Suppressor macrophage treated with lipopolysaccharide for 1 hour (primary cell): ENCODE measurements around the gene OSBPL5.

Experiments
- DNase-seq, 3 donors: peaks; one replicate each; pipeline ENCODE4 v3.0.0-alpha.2; 2020 to 2022

Gene OSBPL5

DNA sequence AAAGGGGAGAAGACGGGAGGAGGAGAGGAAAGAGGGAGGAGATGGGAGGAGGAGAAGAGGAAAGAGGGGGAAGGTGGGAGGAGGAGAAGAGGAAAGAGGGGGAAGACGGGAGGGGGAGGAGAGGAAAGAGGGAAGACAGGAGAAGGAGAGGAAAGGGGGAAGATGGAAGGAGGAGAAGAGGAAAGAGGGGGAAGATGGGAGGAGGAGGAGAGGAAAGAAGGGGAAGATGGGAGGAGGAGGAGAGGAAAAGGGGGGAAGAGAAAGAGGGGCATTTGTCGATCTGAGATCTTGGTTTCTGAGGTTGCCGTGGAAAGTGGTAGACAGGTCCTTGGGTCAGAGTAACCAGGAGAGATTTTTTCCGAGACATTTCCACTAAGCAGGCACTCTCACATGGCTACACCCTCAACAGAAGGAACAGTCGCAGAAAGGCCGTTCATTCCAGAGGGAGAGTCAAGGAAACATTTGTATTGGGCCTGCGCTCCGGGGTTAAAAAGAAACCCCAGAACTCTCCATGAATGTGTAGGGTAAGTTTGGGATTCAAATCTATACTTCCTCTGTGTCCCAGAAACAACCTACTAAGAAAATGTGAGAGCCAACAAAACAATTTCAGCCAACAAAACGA, 68.1 kb downstream of the OSBPL5 start:
- DNase-seq = no peak

DNA sequence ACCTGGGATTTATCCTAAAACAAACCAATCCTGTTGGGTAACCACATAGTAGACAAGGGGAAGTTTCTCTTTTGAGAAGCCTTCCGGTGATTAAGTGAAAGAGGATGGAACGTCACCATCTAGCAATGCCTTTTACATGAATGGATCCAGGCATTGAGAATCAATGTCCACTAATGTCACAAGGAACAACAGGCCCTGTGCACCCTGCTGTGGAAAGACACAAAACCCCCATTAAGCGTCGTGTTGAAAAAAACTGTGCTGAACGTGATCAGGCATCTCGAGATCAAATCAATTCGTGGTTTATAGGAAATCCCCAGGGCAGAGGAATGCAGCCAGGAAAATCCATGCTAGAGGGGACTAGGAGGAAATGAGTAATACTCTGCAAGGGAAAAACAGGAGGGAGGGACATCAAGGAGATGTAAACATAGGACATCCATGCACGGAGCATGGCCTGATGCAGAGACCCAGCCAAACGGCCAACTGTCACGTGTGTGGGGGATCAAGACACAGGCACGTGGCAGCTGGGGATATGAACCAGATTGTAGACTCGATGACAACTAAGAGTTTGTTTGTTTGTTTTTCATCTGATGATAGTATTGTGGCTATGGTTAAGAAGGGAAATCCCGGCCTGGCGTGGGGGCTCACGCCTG, 69.3 kb downstream of the OSBPL5 start:
- DNase-seq = peak; percentile 8 to 44 (median 33)

DNA sequence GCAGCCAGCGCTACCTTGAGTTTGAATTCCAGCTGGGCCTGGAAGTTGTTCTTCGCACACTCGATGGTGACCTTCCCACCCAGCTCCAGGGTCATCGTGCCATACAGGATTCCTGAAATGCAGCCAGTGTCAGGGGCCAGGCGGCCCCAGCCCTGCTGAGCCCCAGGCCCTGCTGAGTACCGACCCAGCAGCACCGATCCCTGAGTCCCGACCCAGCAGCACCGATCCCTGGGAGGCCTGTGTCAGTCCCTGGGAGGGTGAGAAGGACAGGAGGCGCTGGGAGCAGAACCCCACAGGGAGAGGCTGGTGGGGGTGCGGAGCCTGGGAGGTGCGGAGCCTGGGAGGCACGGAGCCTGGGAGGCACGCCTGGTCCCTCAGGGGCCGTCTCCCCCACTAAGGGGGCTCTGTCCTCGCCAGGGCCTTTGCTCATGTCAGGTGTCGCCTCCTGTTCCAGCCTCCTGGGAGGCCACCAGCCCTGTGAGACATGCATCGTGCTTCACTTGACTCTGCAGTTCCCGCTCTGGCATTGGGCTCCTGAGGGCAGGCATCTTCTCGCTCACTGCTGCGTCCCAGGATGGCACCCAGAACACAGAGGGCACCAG, 70.8 kb downstream of the OSBPL5 start:
- no peak for DNase-seq

DNA sequence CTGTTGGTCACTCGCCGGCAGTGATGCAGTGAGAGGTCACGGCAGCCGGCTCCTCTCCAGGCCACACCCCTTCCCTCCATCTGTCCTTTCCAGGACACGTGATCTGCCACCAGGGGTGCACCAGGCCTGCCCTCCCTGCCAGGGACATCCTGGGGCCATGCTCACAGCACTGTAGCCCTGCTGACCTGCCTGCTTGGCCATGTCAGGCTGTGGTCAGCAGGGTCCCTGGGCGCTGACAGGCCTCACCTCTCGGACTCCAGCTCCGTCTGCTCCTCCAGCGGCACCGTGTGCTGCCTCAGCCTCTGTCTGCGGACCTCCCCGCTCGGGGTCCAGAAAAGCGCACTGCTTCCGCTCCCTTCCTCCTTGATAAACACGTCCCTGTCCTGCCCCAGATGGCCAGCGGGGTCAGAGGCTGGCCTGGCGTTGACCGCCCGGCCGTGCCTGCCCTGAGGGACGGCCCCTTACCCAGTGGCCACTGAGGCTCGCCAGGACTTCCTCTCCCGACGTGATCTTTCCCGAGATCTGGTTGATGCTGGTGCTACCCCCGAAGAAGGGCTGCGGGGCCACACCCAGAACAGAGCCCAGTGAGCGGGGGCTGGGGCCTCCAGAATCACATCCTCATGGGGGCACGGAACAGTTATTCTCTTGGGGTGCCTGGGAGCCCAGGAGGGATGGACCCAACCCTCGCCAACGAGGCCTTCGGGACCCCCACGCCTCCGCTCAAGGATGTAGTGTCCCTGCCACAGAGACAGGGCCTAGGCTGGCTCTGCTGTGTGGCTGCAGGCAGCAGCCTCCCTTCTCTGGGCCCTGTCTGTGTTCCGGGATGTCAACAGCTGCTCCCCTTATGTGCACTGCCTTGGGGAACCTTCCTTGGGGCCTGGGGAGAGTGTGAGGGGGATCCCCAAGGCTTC, 71.6 kb downstream of the OSBPL5 start:
- no peak for DNase-seq

DNA sequence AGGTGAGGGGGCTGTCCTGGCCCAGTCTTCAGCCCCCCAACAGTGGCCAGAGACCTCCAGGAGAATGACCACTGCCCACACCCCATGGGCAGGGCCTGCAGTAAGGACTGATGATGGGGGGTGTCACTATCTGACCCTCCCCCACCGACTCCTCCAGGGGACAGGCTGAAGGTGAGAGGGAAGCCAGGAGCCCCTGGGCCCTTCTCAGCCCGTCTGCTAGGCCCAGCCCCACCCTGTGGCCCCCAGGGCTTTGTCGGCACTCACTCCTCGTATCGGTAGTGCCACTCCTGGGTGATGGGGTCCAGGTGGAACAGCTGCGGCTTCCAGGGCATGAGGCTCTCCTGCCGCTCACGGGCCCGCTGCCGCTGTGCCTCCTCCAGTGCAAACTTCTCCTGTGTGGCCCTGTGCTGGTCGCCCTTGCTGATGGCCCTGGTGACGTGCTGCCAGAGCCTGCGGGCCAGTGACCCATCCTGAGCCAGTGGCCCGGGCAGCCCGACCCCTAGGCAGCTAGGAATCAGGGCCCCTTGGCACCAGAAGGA, 72.4 kb downstream of the OSBPL5 start:
- no peak for DNase-seq

DNA sequence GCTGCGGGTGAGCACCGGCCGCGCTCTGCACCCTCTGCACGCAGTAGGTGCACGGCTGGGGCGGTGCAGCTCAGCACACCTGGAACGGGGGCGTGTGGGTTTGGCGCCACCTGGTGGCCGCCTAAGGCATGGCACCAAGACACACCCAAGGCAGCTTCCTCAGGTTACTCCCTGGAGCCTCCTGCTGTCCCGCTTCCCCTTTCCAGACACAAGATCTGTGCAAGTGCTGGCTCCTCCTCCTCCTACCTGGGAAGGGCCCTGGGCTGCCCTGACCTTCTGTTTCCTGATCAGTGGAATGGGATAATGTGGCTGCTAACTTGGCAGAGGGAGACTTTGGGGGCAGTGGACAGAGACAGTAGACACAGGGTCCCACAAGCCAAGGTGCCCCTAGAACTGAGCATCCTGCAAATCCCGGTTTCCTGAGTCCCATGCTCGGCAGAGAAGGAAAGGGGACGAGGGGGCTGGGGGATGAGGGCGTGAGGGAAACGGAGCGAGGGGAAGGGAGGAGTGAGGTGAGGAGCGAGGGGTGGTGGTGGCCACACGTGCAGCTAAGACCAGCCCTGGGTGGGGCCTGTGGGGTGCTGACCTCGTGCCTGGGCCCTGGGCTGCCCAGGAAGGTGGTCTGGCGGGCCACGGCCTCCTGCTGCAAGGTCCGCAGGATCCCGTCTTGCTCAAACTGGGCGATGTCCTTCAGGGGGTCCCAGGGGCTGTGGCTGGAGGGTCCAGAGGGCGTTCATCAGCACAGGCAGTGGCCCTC, 73.1 kb downstream of the OSBPL5 start:
- DNase-seq = peak; percentile 66 to 75 (median 68)

DNA sequence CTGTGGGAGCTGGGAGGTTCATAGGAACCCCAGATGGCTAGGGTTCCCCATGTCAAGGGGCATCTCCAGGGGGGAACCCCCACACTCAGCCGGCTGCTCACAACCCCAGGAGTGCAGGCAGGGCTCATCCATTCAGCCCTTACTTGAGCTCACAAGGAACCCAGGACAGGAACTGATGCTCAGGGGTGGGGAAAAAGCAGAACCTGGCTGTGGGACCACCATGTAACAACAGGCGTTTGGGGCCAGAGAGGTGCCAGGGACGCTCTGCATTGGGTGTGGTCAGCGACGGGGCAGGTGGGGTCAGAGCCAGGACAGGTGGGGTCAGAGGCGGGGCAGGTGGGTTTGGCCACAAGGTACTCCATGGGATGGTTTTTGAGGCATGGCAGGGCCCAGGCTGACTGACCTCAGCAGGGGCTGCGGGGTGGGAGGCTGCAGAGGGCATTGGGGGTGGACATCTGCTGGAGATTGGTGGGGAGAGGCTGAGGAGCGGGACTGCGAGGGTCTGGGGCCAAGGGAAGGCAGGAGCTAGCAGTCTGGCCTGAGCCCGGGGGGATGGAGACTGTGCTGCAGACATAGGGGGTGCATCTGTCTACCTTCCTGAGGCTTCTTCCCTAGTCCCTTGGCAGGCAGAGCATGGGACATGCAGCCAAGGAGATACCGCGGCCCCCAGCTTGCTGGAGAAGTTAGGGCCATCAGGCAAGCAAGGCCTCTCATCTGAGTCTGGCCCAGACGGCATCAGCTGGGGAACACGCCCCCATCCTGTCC, 73.8 kb downstream of the OSBPL5 start:
- DNase-seq = no peak

DNA sequence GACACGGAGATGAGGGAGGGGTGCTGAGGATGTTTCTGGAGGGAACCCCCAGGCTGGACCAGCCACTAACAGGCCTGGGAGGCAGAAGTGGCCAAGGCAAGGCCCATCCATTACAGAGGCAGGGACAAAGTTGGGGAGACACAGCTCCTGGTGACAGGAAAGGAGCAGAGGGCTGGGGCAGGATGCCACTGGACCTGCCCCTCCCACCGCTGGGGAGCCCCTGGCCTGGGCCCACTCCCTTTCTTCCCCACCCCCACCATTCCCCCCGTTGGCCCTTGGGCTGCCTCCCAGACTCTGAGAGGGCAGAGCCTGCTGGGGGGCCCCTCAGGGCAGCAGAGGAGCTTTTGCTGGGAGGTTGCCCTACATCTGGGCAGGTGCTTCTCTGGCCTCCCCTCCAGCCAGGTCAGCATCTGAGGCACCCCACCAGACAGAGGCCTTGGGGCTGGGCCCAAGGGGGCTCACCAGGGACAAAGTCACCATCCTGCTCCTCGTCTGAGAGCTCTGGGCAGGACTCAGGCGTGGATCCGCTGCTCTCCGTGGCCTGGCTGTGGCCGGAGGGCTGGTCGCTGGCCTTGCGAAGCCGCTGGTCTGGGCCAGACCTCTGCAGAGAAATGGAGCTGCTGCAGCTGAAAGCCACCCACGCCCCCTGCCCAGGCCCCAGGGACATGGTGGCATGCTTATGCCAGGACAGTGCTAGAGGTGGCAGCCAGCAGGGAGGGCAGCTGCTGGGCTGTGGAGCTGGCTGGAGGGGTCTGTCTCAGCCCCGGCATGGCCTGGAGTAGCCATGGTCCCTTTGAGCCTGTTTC, 74.8 kb downstream of the OSBPL5 start:
- DNase-seq = no peak

DNA sequence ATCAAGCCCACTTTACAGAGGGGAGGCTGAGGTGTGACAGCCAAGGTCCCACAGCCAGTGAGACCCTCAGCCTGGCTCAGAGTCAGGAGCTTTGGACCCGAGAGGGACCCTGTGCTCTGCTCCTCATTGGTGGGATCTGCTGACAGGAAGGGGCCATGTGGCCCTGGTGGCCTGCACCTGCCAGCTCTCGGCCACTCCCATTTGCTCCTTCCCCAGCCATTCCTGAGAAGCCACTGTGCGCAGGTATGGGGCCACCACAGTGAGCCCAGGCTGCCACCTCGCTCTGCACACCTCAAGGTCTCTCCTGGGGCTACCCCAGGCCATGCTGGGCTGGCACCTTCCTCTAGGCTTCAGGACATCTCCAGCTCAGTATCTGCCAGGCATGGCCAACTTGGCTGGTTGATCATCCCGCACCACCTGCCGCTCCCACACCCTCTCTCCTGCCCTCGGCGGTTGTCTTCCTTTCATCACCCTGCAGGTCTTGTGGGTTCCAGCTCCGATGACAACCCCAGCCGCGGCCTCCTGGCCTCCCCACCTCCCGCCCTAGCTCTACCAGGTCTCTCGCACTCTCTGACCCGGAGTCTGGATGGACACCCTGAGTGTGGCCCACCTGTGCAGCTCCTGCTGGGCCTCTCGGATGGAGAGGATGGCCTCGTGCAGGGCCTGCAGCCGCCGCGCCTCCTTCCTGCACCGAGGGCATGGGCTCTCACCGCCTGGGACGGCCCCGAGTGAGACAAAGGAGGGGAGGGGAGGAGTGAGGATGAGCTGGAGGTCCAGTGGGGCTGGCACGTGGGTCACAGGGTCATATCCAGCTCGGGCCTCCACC, 75.7 kb downstream of the OSBPL5 start:
- DNase-seq = no peak

DNA sequence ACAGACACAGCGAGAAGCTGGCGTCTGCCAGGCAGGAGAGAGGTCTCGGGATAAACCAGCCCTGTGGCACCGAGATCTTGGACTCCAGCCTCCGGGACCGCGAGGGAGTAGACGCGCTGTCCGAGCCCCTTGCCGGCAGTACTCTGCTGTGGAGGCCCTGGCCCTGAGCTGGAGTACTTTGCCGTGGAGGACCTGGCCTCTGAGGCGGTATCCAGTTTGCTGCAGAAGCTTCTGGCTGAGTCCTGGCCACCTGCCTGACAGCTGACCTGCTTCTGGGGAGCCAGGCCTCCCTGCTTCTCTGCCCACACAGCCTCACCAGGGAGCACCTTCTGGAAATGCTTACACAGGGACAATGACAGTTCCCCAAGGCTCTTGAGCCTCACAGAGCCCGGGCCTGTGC, 76.3 kb downstream of the OSBPL5 start:
- DNase-seq = no peak

DNA sequence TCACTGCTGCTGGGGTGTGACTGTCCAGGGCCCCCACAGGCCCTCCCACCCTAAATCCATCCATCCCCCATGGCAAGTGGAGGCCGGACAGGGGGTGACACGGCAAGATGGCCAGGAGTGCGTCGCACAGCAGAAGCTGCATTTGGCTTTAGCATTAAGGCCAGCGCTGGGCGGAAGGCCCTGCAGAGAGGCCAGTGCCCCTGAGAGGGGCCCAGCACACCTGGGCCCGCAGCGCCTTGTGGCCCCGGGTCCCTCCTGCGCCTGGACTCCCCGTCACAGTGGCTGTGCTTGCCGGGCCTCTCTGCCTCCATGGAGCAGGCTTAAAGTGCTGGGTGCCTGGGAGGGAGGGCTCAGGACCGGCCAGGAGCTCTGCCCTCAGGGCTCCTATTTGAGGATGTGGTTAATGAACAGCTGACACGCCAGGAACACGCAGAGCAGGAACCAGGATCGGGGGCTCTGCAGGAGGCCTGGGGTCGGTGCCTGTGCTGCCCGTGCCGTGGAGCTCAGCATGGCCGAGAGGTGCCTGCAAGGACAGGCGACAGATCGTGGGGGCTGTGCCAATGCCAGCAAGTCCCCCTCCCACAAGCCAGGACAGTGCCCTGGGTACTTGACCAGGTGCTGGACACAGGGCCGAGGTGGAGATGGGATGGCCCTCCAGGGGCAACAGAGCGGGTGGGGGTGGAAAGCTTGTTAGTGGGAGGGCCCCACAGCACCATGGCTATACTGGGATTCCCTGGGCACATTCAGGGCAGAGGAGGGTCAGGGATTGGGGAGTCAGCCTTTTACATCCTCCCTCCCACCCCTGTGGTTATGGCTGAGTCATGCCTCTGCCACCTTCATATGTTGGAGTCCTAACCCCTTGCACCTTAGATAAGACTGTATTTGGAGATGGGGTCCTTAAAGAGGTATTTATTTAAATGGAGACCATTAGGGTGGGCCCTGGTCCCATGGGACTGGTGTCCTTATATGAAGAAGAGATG, 77.0 kb downstream of the OSBPL5 start:
- DNase-seq = peak in 2 of 3 donors; percentile 10 to 20

DNA sequence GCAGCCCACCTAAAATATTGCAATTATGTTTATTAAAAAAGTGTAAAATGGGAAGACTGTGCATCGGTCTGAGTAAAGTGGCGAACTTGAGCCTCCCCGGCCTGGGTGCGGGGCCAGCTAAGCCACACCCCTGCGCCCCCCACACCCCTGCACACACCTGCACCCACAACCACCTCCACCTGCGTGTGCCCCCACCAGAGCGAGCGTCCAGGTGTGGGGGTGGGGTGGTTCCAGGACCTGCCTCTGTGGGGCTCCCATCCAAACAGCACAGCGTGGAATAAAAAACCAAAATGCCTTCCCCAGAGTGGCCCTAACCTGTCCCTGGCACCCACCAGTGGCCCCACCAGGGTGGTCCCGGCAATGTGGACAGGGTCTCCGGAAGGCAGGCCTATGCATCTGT, 77.7 kb downstream of the OSBPL5 start:
- DNase-seq = no peak

DNA sequence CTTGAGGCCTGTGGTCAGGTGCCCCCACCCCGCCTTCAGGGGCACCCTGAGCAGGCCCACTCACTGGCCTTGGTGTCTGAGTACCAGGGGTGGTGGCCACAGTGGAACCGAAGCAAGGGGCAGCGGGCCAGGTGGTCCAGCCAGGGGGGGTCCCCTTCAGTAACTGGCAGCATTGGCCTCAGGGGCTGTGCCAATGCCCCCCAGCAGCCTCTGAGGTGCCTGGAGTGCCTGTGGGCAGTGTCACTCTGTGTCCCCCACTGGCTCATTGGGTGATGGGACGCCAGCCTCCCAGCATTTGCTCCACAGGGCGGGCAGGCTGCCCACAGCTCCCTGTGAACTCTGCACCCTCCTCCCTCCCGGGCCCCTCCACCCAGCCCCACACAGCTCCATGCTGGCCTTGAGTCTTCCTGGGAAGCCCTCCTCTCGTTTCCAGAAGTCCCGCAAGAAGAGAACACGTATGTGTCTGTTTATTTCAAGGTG, 78.4 kb downstream of the OSBPL5 start:
- DNase-seq = no peak

DNA sequence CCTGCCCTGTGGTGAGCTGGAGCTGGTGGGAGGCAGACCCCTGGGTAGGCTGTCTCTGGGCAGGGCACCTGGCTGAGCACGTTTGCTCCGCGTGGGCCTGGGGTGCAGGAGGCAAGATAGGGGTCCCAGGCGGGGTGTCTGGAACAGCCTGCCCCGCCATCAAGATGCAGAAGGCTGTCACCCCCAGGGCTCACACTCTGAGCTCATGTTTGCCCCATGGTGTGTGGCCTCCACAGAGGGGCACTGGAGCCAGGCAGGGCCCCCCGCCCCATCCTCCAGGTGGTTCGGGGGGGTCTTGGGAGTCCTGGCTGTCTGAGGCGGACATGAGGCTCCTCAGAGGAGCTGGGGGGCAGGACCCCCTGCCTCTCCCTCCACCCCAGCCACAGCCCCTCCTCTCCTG, 79.0 kb downstream of the OSBPL5 start:
- no peak for DNase-seq

DNA sequence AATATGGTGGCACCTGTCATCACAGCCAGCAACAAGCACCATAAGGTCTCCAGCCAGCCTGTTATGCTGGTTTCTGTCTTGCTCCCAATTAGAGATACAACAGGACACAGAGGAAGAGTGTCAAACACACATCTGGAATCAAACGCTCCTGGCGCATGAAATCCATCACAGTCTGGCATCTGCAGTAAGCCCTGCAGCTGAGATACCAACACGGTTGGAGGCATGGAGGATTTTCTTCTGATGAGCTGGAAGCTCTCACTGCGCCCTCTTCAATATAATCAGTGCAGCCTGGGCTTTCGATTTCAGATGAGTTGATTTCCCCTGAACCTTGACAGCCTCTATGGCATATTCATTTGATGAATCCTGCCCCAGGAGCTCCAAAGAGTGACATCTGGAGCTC, 80.1 kb downstream of the OSBPL5 start:
- DNase-seq = no peak

DNA sequence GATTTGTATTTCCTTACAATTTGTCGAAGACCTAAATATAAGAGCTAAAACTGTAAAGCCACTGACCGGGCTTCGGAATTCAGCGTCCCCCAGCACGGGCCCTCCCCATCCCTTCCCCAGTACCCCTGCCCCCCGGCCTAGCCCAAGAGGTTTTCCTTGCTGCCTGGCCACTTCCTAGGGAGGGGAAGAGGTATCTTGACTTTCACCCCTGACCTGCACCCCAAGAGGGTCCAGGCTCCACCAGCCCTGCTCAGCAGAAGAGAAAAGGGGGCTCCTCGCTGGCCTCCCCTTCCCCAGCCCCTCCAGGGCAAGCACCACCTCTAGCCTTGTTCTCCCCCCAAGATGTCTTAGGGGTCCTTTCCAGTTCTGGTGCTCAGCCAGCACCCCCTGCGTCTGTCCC, 81.8 kb downstream of the OSBPL5 start:
- DNase-seq = no peak

DNA sequence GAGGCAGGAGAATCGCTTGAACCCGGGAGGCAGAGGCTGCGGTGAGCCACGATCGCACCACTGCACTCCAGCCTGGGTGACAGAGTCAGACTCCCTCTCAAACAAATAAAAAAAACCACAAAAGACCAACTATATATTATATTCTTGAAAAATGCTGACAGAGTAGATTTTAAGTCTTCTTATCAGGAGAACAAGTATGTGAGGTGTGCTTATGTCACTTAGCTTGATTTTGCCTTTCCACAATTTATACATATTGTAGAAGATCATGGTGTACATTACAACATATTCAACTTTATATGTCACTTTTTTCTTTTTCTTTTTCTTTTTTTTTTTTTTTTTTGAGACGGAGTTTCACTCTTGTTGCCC, 83.7 kb downstream of the OSBPL5 start:
- DNase-seq = no peak

DNA sequence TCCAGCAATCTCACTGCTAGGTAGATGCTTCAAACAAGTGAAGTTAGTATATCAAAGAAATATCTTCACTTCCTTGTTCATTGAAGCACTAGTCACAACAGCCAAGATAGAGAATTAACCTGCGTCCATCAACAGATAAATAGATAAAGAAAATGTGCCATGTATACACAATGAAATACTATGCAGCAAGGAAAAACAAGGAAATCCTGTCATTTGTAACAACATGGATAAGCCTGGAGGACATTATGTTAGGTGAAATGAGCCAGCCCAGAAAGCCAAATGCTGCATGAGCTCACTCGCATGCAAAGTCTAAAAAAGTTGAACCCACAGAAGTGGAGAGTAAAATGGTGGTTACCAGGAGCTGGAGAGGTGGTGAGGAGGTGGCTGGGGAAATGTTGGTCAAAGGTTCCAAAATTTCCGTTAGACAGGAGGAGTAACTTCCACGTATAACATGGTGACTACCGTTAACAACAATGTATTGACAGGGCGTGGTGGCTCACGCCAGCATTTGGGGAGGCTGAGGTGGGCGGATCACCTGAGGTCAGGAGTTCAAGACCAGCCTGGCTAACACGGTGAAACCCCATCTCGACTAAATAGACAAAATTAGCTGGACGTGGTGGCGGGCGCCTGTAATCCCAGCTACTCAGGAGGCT, 84.3 kb downstream of the OSBPL5 start:
- DNase-seq = no peak
